ENCODE data around the gene RBBP9.

Gene RBBP9

DNA sequence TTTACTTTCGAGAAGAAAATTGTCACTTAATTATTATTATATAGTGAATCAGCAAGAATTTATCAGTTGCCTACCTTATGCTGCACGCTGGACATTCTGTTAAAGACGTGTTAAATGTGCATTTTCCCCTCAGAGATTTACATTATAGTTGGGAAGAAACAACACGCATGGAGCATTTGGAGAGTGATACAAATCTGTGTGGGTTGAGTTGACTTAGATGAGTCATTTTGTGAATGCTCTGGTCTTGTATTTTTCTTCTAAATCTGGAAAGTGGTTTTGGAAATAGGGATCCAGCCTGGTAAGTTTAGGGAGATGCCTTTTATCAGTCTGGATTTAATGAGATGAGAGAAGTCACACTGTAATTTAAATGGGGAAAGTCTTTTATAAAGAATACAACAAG, 46.2 kb upstream of the RBBP9 start:
- ATAC-seq (ENCODE audit: insufficient read depth, low read depth) (no peak), DNase-seq (no peak)
- no peak overlapping the region for H3K4me2 ChIP-seq (ENCODE audit: insufficient read depth, low read length)
- H3K79me2 ChIP-seq (ENCODE audit: insufficient read depth, low read length), result no peaks in the 10 kb centered on the region
- H3K9me3 ChIP-seq (ENCODE audit: insufficient read depth, low read length, severe bottlenecking), result no peaks in the 10 kb centered on the region
- H3K9ac ChIP-seq (ENCODE audit: low read depth, low read length), result no peak overlapping the region
- no peak overlapping the region for H2AFZ ChIP-seq (ENCODE audit: low read depth, low read length)
- no peak for TF ChIP-seq EZH2 (IDR thresholded peaks at IDR 0.05; ENCODE audit: borderline replicate concordance, low read depth, low read length, severe bottlenecking)
- TF ChIP-seq, protein P1, sequence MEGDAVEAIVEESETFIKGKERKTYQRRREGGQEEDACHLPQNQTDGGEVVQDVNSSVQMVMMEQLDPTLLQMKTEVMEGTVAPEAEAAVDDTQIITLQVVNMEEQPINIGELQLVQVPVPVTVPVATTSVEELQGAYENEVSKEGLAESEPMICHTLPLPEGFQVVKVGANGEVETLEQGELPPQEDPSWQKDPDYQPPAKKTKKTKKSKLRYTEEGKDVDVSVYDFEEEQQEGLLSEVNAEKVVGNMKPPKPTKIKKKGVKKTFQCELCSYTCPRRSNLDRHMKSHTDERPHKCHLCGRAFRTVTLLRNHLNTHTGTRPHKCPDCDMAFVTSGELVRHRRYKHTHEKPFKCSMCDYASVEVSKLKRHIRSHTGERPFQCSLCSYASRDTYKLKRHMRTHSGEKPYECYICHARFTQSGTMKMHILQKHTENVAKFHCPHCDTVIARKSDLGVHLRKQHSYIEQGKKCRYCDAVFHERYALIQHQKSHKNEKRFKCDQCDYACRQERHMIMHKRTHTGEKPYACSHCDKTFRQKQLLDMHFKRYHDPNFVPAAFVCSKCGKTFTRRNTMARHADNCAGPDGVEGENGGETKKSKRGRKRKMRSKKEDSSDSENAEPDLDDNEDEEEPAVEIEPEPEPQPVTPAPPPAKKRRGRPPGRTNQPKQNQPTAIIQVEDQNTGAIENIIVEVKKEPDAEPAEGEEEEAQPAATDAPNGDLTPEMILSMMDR (IDR thresholded peaks at IDR 0.05; ENCODE audit: borderline replicate concordance, extremely low read depth, low read length, poor library complexity, severe bottlenecking), result no peak
- no peak overlapping the region for H3K4me3 ChIP-seq (ENCODE audit: low read depth in 1 of 2, low read length in 2 of 2)
- no peak overlapping the region for H3K27ac ChIP-seq (ENCODE audit: low read length)
- peaks cover 85% of the 10 kb centered on the region for H3K36me3 ChIP-seq (ENCODE audit: insufficient read depth, low read length)
- H3K27me3 ChIP-seq (ENCODE audit: insufficient read depth, low read length, poor library complexity), result no peaks in the 10 kb centered on the region
- H4K20me1 ChIP-seq (ENCODE audit: insufficient read depth, low read length), result no peaks in the 10 kb centered on the region; the same call in 1 of the 2 replicates
- H3K4me1 ChIP-seq (ENCODE audit: insufficient read depth, low read length), result no peaks in the 10 kb centered on the region

DNA sequence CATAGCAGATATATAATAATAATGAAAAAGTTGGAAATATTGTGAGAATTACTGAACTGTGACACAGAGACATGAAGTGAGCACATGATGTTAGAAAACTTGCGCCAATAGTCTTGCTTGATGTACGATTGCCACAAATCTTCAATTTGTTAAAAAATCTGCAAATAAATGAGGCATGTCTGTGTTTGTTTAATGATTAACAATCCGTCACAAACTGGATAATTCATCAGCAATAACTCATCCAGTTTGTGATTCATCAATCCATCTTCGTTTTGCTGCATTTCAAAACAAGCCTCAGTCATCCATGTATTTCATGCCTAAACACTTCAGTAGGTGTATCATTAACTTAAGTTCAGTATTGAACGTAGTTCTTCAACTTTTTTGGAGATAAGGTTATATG, 44.7 kb upstream of the RBBP9 start:
- Histone ChIP-seq H3K27ac (ENCODE audit: low read length) (no peak overlapping the region), H3K36me3 (ENCODE audit: insufficient read depth, low read length) (peaks cover 82% of the 10 kb centered on the region), H3K9me3 (ENCODE audit: insufficient read depth, low read length, severe bottlenecking) (no peaks in the 10 kb centered on the region), H3K4me2 (ENCODE audit: insufficient read depth, low read length) (no peak overlapping the region), H3K79me2 (ENCODE audit: insufficient read depth, low read length) (no peaks in the 10 kb centered on the region), H3K27me3 (ENCODE audit: insufficient read depth, low read length, poor library complexity) (no peaks in the 10 kb centered on the region), H3K4me3 (ENCODE audit: low read depth in 1 of 2, low read length in 2 of 2) (no peak overlapping the region), H4K20me1 (ENCODE audit: insufficient read depth, low read length) (no peaks in the 10 kb centered on the region), H3K9ac (ENCODE audit: low read depth, low read length) (no peak overlapping the region), H3K4me1 (ENCODE audit: insufficient read depth, low read length) (no peaks in the 10 kb centered on the region), H2AFZ (ENCODE audit: low read depth, low read length) (no peak overlapping the region)
- ATAC-seq (ENCODE audit: insufficient read depth, low read depth) (no peak), DNase-seq (no peak)
- no peak for TF ChIP-seq EZH2 (IDR thresholded peaks at IDR 0.05; ENCODE audit: borderline replicate concordance, low read depth, low read length, severe bottlenecking)
- TF ChIP-seq, protein P1 (IDR thresholded peaks at IDR 0.05; ENCODE audit: borderline replicate concordance, extremely low read depth, low read length, poor library complexity, severe bottlenecking), result no peak

DNA sequence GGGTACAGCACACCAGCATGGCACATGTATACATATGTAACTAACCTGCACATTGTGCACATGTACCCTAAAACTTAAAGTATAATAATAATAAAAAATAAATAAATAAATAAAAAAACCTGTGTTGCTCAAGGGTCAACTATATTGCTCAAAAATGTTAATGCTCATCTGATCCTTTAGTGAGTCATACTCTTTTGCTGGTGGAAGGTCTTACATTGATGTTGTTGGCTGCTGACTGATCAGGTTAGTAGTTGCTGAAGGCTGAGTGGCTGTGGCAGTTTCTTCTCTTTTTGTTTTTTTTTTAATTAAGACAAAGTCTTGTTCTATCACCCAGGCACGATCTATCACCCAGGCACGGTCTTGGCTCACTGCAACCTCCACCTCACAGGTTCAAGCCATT, 40.6 kb upstream of the RBBP9 start:
- Histone ChIP-seq H3K9ac (ENCODE audit: low read depth, low read length) (no peak overlapping the region), H3K36me3 (ENCODE audit: insufficient read depth, low read length) (peaks cover 79% of the 10 kb centered on the region)
- ATAC-seq (ENCODE audit: insufficient read depth, low read depth), result no peak

More for the DNA sequence above, 40.6 kb upstream of the RBBP9 start:
- no peak overlapping the region for H3K27ac ChIP-seq (ENCODE audit: low read length)
- no peak overlapping the region for H2AFZ ChIP-seq (ENCODE audit: low read depth, low read length)
- no peaks in the 10 kb centered on the region for H4K20me1 ChIP-seq (ENCODE audit: insufficient read depth, low read length)
- no peak overlapping the region for H3K4me3 ChIP-seq (ENCODE audit: low read depth in 1 of 2, low read length in 2 of 2)
- no peak for DNase-seq
- TF ChIP-seq EZH2 (IDR thresholded peaks at IDR 0.05; ENCODE audit: borderline replicate concordance, low read depth, low read length, severe bottlenecking), result no peak
- TF ChIP-seq, protein P1 (IDR thresholded peaks at IDR 0.05; ENCODE audit: borderline replicate concordance, extremely low read depth, low read length, poor library complexity, severe bottlenecking), result no peak
- no peaks in the 10 kb centered on the region for H3K27me3 ChIP-seq (ENCODE audit: insufficient read depth, low read length, poor library complexity)
- no peaks in the 10 kb centered on the region for H3K4me1 ChIP-seq (ENCODE audit: insufficient read depth, low read length)
- H3K9me3 ChIP-seq (ENCODE audit: insufficient read depth, low read length, severe bottlenecking), result no peaks in the 10 kb centered on the region
- H3K4me2 ChIP-seq (ENCODE audit: insufficient read depth, low read length), result no peak overlapping the region
- no peaks in the 10 kb centered on the region for H3K79me2 ChIP-seq (ENCODE audit: insufficient read depth, low read length)
